ACHN (cell line): ENCODE data around the gene BAAT.
A peak's percentile ranks its signal among the peaks of the same experiment; 100 is the strongest.

Experiments used
- DNase-seq: peaks from one replicate; pipeline ENCODE4 v3.0.0-alpha.2; 2015
- in situ Hi-C: cut with HindIII; loops from 2 replicates; pipeline ENCODE4 v1.10.0; 2017; ENCODE audit warnings: low sequenced_read_pairs, low pct_ligation_motif_present, low pct_unique_long_range_greater_than_20kb

Gene BAAT

DNA sequence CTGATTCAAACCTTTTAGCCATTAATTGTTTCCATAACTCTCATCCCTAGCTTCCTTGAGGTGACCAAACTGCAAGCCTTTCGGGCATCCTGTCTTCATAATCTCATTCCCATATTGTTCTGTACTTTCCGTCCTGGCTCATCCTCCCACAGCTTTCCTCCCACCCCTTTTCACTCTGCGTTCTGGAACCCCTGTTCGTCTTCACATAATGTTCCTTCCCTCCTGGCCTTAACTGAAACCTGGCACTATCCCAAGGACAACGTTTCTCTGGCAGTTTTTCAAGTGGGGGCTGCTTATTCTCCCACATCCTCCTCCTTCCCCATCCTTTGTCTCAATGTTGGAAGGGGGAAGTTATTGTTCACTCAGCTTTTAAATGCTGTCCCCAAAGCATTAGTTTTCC, 15.3 kb upstream of the BAAT start:
- DNase-seq: no peak
- in situ Hi-C loops: no loop called here

DNA sequence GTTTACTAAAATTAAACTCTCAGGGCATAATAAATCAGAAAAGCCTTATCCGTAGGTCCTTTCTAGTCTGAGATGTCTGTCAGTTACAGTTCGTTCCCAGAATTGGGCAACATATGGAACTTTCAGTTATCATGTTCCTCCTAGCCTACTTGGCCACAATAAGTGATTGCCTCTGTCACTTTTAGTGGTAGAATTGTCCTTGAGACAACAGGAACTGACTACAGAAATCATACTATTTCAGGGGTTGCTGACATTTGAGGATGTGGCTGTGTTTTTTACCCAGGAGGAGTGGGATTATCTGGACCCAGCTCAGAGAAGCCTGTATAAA, 14.8 kb upstream of the BAAT start:
- no peak for DNase-seq
- in situ Hi-C loops: no loop called here

DNA sequence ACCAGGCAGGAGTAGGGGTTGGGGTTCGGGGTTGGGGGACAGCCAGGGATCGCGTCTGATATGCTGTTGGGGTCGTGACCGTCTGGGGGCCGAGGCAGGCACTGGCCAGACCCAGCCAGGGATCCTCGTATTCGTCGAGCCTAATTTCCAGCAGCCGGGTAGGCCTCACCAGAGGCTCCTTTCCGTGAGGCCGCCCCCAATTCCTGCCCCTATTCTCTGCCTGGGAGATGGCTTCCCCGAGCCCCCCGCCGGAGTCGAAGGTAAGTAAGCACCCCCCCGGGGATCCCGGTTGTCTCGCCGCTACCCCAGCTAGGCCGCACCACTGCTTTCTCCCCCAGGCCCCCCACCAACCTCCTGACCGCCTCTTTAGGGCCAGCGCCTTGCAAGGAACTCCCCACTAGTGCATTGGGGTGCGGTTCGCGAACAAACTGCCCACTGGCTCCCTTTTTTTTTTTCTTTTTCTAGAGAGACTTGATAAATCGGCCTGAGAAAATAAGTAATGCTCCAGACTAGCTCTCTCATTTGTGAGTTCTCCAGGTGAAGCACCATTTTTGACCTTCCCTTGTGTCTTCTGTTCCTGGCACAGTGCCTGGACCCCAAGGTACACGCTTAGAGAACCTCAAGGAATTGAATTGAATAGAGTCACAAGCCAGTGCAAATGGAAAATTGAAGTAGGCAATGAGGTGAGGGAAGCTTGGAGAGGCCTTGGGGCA, 14.3 kb upstream of the BAAT start:
- in situ Hi-C loops: no loop called here
- DNase-seq: peak; percentile 10

DNA sequence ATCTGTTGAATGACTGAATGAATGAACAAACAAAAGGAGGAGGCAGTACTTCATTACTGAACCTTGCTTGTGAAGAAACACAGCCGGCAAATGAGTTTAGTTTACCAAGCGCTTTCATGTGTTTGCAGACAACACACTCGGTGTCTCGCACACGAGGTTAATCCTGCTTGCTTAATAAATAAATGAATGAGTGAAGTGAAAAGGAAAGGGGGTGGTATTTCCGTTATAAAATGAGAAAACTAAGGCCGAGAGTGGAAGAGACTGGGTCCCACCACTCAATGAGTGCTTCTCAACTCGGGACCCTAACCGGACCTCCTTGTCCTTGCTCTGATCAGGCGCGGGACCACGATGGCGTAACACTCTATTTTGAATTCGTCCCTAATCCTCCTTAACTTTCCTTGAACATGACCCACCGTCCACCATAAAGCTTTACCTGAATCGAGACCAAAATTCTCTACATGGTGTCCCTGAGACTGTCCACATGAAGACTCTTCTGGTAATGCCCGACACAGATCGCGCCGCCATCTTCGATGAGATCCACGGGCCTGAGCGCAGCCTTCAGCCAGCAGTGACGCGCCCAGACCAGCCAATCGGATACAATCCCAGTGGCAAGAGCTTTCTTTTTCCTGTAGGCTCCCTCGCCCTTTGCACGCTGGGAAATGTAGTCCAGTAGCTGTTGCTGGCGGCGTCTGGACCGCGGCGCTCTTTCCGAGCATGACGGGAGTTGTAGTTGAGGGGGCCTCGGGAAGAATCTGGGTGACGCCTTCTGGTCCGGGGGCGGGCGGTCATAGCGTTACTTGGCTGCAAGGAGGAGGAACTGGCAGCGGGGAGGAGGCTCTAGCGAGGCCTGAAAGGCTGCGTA, 13.5 kb upstream of the BAAT start, which contains the start of the genes MRPL50 and ZNF189:
MRPL50 (minus strand) TSS at position 551 of the 862 bp plus-strand sequence; CDS start at position 525, 26 bp downstream.
ZNF189 (plus strand) TSS at position 784 of the 862 bp plus-strand sequence. CDS start 306 bp downstream, outside the sequence.
- in situ Hi-C loops: no loop called here
- DNase-seq: peak; percentile 97

GRCh38 chr9:101397746-101398067, 12.9 kb upstream of the BAAT start:
- DNase-seq: peak; percentile 9
- in situ Hi-C loops: no loop called here

DNA sequence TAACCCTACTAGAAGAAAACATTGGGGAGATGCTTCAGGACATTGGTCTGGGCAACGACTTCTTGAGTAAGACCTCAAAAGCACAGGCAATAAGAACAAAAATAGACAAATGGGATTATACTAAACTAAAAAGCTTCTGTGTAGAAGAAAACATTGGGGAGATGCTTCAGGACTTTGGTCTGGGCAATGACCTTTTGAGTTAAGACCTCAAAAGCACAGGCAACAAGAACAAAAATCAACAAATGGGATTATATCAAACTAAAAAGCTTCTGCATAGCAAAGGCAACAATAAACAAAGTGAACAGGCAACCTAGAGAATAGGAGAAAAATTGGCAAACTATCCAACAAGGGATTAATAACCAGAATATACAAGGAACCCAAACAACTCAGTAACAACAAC, 9.9 kb upstream of the BAAT start:
- no peak for DNase-seq
- in situ Hi-C loops: no loop called here

DNA sequence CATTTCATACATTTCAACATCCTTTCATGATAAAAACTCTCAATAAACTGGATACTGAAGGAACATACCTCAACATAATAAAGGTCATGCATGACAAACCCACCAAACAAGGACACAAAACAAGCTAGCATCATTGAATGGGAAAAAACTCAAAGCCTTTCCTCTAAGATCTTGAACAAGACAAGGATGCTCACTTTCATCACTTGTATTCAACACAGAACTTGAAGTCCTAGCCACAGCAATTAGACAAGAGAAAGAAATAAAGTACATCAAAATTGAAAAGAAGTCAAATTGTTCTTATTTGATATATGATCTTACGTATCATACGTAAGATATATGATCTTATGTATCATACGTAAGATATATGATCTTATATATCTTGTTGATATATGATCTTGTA, 8.3 kb upstream of the BAAT start:
- in situ Hi-C loops: no loop called here
- DNase-seq: no peak

DNA sequence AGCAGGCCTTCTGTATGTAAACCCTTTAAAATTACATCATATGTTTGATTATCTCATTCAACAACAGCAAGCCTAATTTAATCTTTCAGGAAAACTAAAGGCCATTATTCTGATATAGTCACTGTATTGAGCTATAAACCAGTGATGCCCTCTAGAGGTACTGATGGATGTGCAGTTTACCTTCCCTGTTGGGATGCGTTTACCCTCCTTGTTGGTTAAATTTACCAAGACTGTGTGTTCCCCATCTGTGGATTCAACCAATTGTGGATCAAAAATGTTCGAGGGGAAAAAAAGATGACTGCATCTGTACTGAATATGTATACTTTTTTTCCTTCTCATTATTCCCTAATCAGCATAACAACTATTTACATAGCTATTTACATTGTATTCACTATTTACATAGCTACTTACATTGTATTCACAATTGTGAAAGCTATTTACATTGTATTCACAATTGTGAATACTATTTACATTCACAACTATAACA, 3.7 kb upstream of the BAAT start:
- in situ Hi-C loops: no loop called here
- DNase-seq: peak; percentile 32

- in situ Hi-C loops: no loop called here
- DNase-seq: peak; percentile 65
These were observed 3.2 kb upstream of the BAAT start for GRCh38 chr9:101387871-101388506.

DNA sequence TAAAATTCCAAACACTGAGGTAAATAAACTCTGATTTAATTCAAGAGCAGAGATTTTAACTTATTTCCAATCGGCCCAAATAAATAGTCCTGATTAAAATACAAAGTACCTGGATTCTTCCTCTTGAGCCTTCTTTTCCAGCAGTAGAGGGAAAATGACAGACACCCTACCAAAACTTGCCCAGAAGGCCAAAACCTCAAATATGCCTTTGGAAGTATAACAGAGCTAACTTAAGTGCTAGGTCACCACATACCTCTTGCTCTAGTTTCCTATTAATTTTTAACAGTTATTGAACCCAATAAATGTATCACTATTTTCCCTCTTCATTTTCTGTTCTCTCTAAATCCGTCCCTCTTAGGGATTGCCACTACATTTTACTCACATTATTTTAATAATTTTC, 1.4 kb downstream of the BAAT start:
- in situ Hi-C loops: no loop called here
- DNase-seq: peak; percentile 82

- no peak for DNase-seq
- in situ Hi-C loops: no loop called here
These were observed 2.9 kb downstream of the BAAT start for GRCh38 chr9:101381833-101382342.

DNA sequence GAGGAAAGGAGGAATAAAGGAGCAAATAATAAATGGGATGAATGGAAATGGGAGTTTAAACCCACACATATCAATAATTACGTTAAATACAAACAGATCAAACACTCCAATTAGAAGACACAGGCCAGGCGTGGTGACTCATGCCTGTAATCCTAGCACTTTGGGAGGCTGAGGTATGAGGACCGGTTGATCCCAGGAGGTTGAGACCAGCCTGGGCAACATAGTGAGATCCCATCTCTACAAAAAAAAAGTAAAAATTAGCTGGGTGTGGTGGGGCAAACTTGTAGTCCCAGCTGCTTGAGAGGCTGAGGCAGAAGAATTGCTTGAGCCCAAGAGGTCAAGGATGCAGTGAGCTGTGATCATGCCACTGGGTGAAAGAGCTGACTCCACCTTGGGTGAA, 3.7 kb downstream of the BAAT start:
- in situ Hi-C loops: no loop called here
- DNase-seq: no peak

DNA sequence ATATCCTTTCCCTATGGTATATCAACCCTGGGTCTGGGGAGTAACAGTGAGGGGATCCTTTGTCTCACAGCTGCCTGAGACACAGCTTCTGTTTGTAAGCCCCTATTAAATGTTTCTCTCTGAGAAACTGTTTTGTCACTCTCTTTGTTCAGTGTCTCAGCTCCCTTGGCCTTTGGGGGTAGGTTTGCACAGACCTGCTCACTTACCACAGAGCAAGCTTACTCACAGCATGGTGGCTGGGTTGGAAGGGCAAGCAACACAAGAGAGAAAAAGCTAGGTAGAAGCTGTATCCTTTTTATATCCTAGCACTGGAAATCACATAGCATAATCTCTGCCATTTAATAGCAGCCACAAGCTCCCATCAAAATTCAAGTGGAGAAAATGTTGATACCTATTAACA, 4.5 kb downstream of the BAAT start:
- in situ Hi-C loops: no loop called here
- no peak for DNase-seq

DNA sequence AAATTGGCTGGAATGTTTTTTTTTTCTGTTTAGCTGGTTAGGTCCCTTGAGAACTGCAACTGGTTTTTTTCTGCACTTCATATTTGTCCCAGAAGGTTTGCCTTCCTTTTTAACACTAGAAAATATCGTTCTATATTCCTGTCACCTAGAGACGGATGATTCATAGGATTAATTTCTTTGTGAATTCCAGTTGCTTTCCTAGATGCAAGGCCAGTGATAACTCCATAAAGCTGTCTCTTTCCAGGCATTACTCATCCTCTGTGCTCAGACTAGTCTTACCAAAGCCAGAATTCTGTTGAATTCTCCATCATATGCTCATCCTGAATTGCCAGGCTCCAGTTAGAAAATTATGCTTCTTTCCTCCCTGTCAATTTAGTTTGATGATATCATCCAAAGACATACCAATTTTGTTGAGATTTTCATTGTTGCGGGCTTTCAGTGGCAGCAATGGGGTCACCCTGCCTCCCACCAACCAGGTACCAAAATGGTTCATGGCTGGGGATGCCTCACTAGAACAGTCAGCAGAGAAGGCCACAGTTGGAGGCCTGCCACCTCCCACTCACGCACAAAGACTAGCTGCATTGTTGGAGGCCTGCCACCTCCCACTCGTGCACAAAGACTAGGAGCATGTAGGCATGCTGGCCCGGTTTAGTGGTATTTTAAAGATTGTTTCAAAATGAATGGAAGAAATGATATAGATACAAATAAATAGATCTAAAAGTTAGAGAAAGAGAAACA, 8.5 kb downstream of the BAAT start:
- in situ Hi-C loops: no loop called here
- peak; percentile 8 for DNase-seq

DNA sequence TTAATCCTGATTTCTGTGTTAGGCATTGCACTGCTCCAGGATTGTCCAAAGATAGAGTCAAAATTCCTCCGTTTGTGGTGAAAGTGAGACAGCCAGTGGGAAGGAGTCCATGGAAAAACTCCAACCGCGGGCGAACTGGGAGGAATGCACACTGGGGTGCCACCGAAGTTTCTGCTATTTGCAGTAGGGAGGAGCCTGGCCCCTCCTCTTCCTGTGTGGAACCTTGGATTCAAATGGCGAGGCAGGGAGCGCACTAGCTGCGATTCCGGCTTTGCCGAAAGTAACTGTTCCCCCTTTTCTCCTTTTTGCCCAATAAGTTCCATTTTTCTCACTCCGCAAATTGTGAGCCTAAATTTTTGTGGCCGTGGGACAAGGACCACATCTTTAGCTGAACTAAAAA, 9.3 kb downstream of the BAAT start:
- in situ Hi-C loops: no loop called here
- no peak for DNase-seq

DNA sequence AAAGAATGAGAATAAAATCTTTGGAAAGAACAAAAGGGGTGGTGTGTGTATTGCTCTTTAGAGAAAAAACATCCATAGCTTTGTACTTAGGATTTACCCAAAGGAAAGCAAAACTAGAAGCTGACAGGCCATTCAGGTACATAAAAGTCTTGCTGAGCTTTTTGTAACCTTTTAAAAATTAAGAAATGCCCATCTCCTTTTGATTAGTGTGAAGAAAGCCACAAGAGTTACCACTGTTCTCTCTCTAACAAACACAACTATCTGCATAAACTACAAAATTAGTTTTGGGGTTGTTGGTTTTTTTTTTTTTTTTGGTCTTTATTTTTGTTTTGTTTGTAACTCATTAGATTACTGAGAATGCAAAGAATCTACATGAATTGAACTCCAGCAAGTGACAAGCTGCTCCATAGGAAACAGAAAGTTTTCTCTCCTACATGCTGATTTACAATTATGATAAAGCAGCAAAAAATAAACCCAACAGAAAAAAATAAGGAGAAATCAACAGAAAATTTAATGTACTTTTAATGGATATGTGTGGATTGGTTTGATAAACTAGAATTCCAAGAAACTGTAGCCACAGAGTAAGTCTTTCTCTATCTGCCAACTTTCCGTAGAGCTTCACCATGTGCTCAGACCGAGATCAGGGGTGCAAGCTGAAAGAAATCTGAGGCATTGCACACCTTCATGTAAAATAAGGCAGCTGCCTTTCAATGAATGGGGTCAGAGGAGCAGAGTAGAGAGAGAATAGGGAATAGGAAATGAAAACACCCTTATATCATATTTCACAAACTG, 12.3 kb downstream of the BAAT start:
- in situ Hi-C loops: no loop called here
- no peak for DNase-seq

DNA sequence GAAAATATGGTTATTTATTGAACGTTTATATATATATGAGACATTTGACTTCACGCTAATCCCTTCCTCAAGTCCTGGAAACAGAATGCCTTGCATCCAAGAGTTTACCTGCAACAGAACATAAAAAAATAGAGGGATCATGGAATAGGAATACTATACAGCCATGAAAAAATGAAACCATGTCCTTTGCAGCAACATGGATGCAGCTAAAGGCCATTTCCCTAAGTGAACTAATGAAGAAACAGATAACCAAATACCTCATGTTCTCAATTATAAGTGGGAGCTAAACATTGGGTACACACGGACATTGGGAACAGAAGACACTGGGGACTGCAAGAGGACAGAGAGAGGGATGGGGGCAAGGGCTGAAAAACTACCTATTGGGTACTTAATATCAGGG, 13.0 kb downstream of the BAAT start:
- DNase-seq: no peak
- in situ Hi-C loops: no loop called here
